Measurements from ENCODE around the gene CYSLTR1. TPM values are rescaled to one million over a fixed set of nuclear protein-coding genes. Genes with fewer than 3 reads are reported as not detected.

Gene CYSLTR1
- total RNA-seq, 1 donor from 2014 or later: not detected

DNA sequence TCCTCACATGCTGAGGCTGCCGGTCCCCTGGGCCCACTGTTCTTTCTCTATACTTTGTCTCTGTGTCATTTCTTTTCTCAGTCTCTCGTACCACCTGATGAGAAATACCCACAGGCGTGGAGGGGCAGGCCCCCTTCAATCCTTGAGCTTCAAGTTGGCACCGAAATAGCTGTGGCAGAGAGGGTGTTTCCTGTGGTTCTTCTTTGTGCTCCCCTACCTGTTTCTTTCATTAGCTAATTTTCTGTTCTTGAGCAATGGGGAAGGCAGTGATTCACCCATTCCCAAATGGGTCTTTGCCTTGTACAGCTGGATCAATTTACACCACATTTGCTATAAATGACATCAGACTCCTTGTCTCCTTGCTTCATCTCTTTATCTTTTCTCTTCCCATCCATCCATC lies 2.1 kb upstream of the CYSLTR1 start:
- H3K27ac Mint-ChIP-seq (ENCODE audit: unreplicated experiment): no peak overlapping the region
- no peak overlapping the region for H3K4me3 Mint-ChIP-seq (ENCODE audit: unreplicated experiment)
- no peaks in the 10 kb centered on the region for H3K4me1 Mint-ChIP-seq (ENCODE audit: unreplicated experiment)
- DNase-seq (ENCODE audit: extremely low spot score, unreplicated experiment): no peak
- no peaks in the 10 kb centered on the region for H3K36me3 Mint-ChIP-seq (ENCODE audit: unreplicated experiment)
- TF ChIP-seq, protein P1, sequence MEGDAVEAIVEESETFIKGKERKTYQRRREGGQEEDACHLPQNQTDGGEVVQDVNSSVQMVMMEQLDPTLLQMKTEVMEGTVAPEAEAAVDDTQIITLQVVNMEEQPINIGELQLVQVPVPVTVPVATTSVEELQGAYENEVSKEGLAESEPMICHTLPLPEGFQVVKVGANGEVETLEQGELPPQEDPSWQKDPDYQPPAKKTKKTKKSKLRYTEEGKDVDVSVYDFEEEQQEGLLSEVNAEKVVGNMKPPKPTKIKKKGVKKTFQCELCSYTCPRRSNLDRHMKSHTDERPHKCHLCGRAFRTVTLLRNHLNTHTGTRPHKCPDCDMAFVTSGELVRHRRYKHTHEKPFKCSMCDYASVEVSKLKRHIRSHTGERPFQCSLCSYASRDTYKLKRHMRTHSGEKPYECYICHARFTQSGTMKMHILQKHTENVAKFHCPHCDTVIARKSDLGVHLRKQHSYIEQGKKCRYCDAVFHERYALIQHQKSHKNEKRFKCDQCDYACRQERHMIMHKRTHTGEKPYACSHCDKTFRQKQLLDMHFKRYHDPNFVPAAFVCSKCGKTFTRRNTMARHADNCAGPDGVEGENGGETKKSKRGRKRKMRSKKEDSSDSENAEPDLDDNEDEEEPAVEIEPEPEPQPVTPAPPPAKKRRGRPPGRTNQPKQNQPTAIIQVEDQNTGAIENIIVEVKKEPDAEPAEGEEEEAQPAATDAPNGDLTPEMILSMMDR (IDR thresholded peaks at IDR 0.05): no peak
- no peaks in the 10 kb centered on the region for H3K9me3 Mint-ChIP-seq (ENCODE audit: unreplicated experiment)
- no peaks in the 10 kb centered on the region for H3K27me3 Mint-ChIP-seq (ENCODE audit: unreplicated experiment)

DNA sequence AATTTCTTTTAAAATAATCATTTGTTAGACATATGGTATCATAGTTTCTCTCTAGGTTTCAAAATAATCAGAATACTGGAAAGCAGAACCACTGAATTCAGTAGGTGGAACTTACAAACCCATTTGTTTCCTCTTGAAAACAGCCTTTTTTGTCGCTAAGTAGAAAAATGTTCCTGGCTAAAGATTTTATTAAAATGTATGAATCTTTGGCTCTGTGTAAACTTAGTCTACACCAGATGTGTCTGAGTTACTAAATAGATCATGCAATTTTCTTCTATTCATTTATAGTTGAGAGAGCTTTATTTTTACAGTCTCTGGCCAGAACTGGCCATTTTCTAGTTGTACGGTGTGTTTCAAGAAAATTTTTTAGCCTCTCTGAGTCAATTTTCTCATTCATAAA lies 1.0 kb downstream of the CYSLTR1 start:
- no peaks in the 10 kb centered on the region for H3K36me3 Mint-ChIP-seq (ENCODE audit: unreplicated experiment)
- H3K27ac Mint-ChIP-seq (ENCODE audit: unreplicated experiment): no peak overlapping the region
- H3K9me3 Mint-ChIP-seq (ENCODE audit: unreplicated experiment): peaks cover 18% of the 10 kb centered on the region
- TF ChIP-seq, protein P1 (IDR thresholded peaks at IDR 0.05): no peak
- H3K4me1 Mint-ChIP-seq (ENCODE audit: unreplicated experiment): no peaks in the 10 kb centered on the region
- no peaks in the 10 kb centered on the region for H3K27me3 Mint-ChIP-seq (ENCODE audit: unreplicated experiment)
- no peak for DNase-seq (ENCODE audit: extremely low spot score, unreplicated experiment)
- no peak overlapping the region for H3K4me3 Mint-ChIP-seq (ENCODE audit: unreplicated experiment)

DNA sequence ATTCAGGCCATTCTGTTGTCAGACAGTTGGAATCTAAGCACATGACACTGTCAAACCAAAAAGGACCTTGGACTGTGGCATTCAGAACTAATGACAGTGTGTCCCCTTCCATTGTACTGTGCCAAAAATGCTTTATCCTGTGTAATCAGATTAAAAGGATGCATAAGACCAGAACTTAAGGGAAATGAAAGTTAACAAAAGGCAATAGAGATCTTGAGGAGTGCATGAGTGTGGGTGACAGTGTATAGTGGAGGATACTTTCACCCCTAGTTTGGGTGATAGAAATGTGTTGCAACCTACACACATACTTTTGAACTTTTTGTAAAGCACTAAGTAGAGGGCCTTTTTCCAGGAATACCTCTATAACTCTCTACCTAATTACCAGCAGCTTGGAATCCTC lies 4.5 kb downstream of the CYSLTR1 start:
- Mint-ChIP-seq H3K4me1 (ENCODE audit: unreplicated experiment) (no peaks in the 10 kb centered on the region), H3K9me3 (ENCODE audit: unreplicated experiment) (peaks cover 28% of the 10 kb centered on the region)

DNA sequence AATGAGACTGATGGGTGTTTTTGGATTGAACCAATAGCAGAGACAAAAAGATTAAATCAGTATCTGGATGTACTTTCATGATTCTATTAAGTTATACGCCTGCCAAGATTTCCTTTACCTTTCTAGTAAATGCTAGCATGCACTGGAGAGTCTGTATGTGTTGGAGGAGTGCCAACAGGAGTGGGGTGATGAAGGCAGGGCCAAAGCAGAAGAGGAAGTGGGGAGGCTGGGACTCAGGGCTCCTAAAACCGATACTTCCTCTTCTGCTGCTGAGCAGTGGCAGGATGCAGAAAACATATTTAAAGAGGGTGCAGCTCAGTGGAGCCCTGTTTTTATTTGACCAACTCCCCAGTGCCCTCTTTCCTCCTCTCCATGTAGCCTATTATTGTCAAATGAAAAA lies 5.6 kb downstream of the CYSLTR1 start:
- H3K36me3 Mint-ChIP-seq (ENCODE audit: unreplicated experiment): no peaks in the 10 kb centered on the region
- no peaks in the 10 kb centered on the region for H3K27me3 Mint-ChIP-seq (ENCODE audit: unreplicated experiment)
- peaks cover 32% of the 10 kb centered on the region for H3K9me3 Mint-ChIP-seq (ENCODE audit: unreplicated experiment)
- no peaks in the 10 kb centered on the region for H3K4me1 Mint-ChIP-seq (ENCODE audit: unreplicated experiment)
- TF ChIP-seq, protein P1 (IDR thresholded peaks at IDR 0.05): no peak
- H3K4me3 Mint-ChIP-seq (ENCODE audit: unreplicated experiment): no peak overlapping the region
- no peak overlapping the region for H3K27ac Mint-ChIP-seq (ENCODE audit: unreplicated experiment)
- DNase-seq (ENCODE audit: extremely low spot score, unreplicated experiment): no peak

More for the DNA sequence above, 4.5 kb downstream of the CYSLTR1 start:
- H3K4me3 Mint-ChIP-seq (ENCODE audit: unreplicated experiment): no peak overlapping the region
- no peak overlapping the region for H3K27ac Mint-ChIP-seq (ENCODE audit: unreplicated experiment)
- TF ChIP-seq, protein P1 (IDR thresholded peaks at IDR 0.05): no peak
- DNase-seq (ENCODE audit: extremely low spot score, unreplicated experiment): no peak
- H3K36me3 Mint-ChIP-seq (ENCODE audit: unreplicated experiment): no peaks in the 10 kb centered on the region
- H3K27me3 Mint-ChIP-seq (ENCODE audit: unreplicated experiment): no peaks in the 10 kb centered on the region

DNA sequence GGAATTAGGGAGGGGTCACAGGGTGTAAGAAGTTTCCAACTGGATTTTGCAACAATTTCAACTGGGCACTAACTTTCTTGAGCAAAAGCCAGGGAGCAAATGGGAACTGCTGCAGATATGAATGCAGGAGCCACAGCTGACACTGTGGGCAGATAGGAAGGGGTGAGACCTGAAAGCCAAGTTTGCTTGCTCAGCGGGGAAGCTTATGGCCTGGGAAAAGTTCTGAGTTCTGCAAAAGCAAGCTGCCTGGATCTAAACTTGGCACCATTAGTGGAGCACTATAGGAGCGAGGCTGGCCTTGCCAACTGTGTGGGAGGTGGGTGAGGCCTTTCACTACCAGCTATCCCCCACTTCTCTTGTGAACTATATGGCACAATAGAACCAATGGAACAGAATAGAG lies 11.1 kb downstream of the CYSLTR1 start:
- Mint-ChIP-seq H3K4me3 (ENCODE audit: unreplicated experiment) (no peak overlapping the region), H3K9me3 (ENCODE audit: unreplicated experiment) (peaks cover 42% of the 10 kb centered on the region), H3K4me1 (ENCODE audit: unreplicated experiment) (no peaks in the 10 kb centered on the region), H3K36me3 (ENCODE audit: unreplicated experiment) (no peaks in the 10 kb centered on the region), H3K27ac (ENCODE audit: unreplicated experiment) (no peak overlapping the region), H3K27me3 (ENCODE audit: unreplicated experiment) (no peaks in the 10 kb centered on the region)
- DNase-seq (ENCODE audit: extremely low spot score, unreplicated experiment): no peak
- TF ChIP-seq, protein P1 (IDR thresholded peaks at IDR 0.05): no peak
